Lung (tissue), 12 donors: ENCODE results near the gene SYNGR4. TPM values are rescaled to one million over a fixed set of nuclear protein-coding genes. Genes with fewer than 3 reads are reported as not detected.
A peak's percentile ranks its signal among the peaks of the same experiment; 100 is the strongest.

Experiments
- ATAC-seq: fragments of 200-7000 bp; cut with Tn5 transposase; one replicate; pipeline ENCODE4 v1.9.1; 2020; ENCODE audit warnings: moderate number of reproducible peaks; ENCODE audit not compliant: insufficient read depth, low FRiP score
- DNase-seq, 3 donors: peaks; one replicate each; pipeline ENCODE4 v3.0.0-alpha.2; 2013 to 2017
- H3K27ac ChIP-seq, 2 donors: one replicate each; pipeline ENCODE4 v1.5.1; 2013; ENCODE audit warnings: mild to moderate bottlenecking in 2 of 2, moderate library complexity in 2 of 2, control low read depth in 1 of 2, inconsistent platforms in 1 of 2, low read depth in 1 of 2, low read length in 1 of 2
- H3K27me3 ChIP-seq, 3 donors: one replicate each; pipeline ENCODE4 v1.5.1; 2013; ENCODE audit warnings: low read length in 2 of 3; ENCODE audit not compliant: control insufficient read depth in 3 of 3, insufficient read depth in 3 of 3
- H3K36me3 ChIP-seq, 4 donors: one replicate each; pipeline ENCODE4 v1.5.1; 2013; ENCODE audit warnings: low read length in 4 of 4, mild to moderate bottlenecking in 1 of 4, moderate library complexity in 1 of 4; ENCODE audit not compliant: control insufficient read depth in 4 of 4, insufficient read depth in 4 of 4
- H3K4me1 ChIP-seq, 5 donors: one replicate each; pipeline ENCODE4 v1.5.1; 2013; ENCODE audit warnings: low read length in 5 of 5, mild to moderate bottlenecking in 2 of 5, moderate library complexity in 1 of 5; ENCODE audit not compliant: control insufficient read depth in 5 of 5, insufficient read depth in 5 of 5
- H3K4me3 ChIP-seq: one replicate; pipeline ENCODE4 v1.5.1; 2013; ENCODE audit warnings: mild to moderate bottlenecking, control low read depth, moderate library complexity
- H3K9ac ChIP-seq, 2 donors: one replicate each; pipeline ENCODE4 v1.5.1; 2013; ENCODE audit warnings: low read length in 2 of 2, control low read depth in 1 of 2; ENCODE audit not compliant: insufficient read depth in 1 of 2
- H3K9me3 ChIP-seq, 4 donors: one replicate each; pipeline ENCODE4 v1.5.1; 2013; ENCODE audit warnings: low read length in 3 of 4, mild to moderate bottlenecking in 1 of 4, moderate library complexity in 1 of 4; ENCODE audit not compliant: control insufficient read depth in 4 of 4, insufficient read depth in 3 of 4
- CTCF ChIP-seq: IDR thresholded peaks from 2 replicates; pipeline ENCODE4 v1.5.1; 2012; ENCODE audit warnings: mild to moderate bottlenecking; ENCODE audit errors: control extremely low read depth, extremely low read depth
- WGBS, 2 donors: extraction: QIAGEN DNeasy Blood & Tissue Kit; methylation state at CpG; one replicate each; pipeline ENCODE4 v1.1.7; 2013; 5-methylcytosine and 5-hydroxymethylcytosine counted together
- polyA plus RNA-seq, 2 donors: library from polyadenylated mRNA; stranded (reverse); fragments of 200-250 nt; gene quantifications; one replicate each; pipeline ENCODE4 v1.2.1, GENCODE V29; 2013
- total RNA-seq, 2 donors: library from RNA; depleted of rRNA in 1 of 2; stranded (reverse); fragments of >200 nt in 1 of 2; gene quantifications; one replicate each; pipeline ENCODE4 v1.2.1, GENCODE V29; 2014 to 2021
- donor health status: control.
- donor health status: control.
- donor health status: Bipolar disorder and iron deficiency.
- donor health status: healthy.
- donor health status: DM: yes; HTN: yes; CAD: no.

SYNGR4 gene
- total and polyA plus RNA-seq, 4 donors: not detected

- Histone ChIP-seq H3K36me3 (peaks cover 0 to 2% (median 0%) of the 10 kb centered on the region in 4 donors), H3K4me3 (peak overlapping the region; percentile 16), H3K9me3 (no peaks in the 10 kb centered on the region), H3K27me3 (no peaks in the 10 kb centered on the region), H3K27ac (peak overlapping the region; percentile 49 to 69), H3K9ac (no peak overlapping the region), H3K4me1 (peaks cover 0 to 9% (median 2%) of the 10 kb centered on the region in 5 donors)
- no peak for TF ChIP-seq CTCF
- WGBS, 2 donors: 62 to 63% methylated on average over 10 of the region's 10 CpGs
- no peak for DNase-seq
- no peak for ATAC-seq
Observed at GRCh38 chr19:48364598-48365348, 606 bp downstream of the SYNGR4 start.

GRCh38 chr19:48365602-48366001, 1.4 kb downstream of the SYNGR4 start:
- no peak for TF ChIP-seq CTCF
- Histone ChIP-seq H3K4me3 (no peak overlapping the region), H3K9me3 (no peaks in the 10 kb centered on the region), H3K27ac (no peak overlapping the region), H3K9ac (no peak overlapping the region), H3K27me3 (no peaks in the 10 kb centered on the region), H3K36me3 (peaks cover 0 to 2% (median 0%) of the 10 kb centered on the region in 4 donors), H3K4me1 (peaks cover 0 to 9% (median 2%) of the 10 kb centered on the region in 5 donors)
- no peak for ATAC-seq
- WGBS, 2 donors: 93 to 95% methylated on average over 11 of the region's 11 CpGs
- DNase-seq: no peak

GRCh38 chr19:48367855-48368254, 3.7 kb downstream of the SYNGR4 start:
- no peak for TF ChIP-seq CTCF
- no peak overlapping the region for H3K27ac ChIP-seq
- ATAC-seq: no peak

More at GRCh38 chr19:48367855-48368254, 3.7 kb downstream of the SYNGR4 start:
- peaks cover 0 to 9% (median 2%) of the 10 kb centered on the region in 5 donors for H3K4me1 ChIP-seq
- no peak for DNase-seq
- H3K9ac ChIP-seq: no peak overlapping the region
- H3K4me3 ChIP-seq: no peak overlapping the region
- no peaks in the 10 kb centered on the region for H3K27me3 ChIP-seq
- H3K36me3 ChIP-seq: no peaks in the 10 kb centered on the region
- H3K9me3 ChIP-seq: no peaks in the 10 kb centered on the region
- 72 to 85% methylated on average over 5 of the region's 5 CpGs for WGBS, 2 donors
